Measurements from ENCODE around the gene CASQ2.
"Not testable (repeated sequence)": the region's sequence is repeated elsewhere in the genome, so short reads cannot be mapped to it uniquely, and the experiment has no call there.

Gene CASQ2

GRCh38 chr1:115782571-115783281 is 14.2 kb upstream of the CASQ2 start:
- Histone ChIP-seq H4K8ac (ENCODE audit: low read depth, low read length) (no peak overlapping the region), H3K36me3 (replicated peaks in 1 of 2; ENCODE audit: control insufficient read depth in 2 of 2, insufficient read depth in 2 of 2, low read length in 2 of 2) (no peaks in the 10 kb centered on the region), H2AK5ac (ENCODE audit: low read depth, low read length) (no peak overlapping the region), H3K27me3 (ENCODE audit: control insufficient read depth in 3 of 3, insufficient read depth in 3 of 3, low read depth in 1 of 3, low read length in 3 of 3) (no peaks in the 10 kb centered on the region), H4K91ac (ENCODE audit: low read depth, low read length, poor library complexity) (no peak overlapping the region), H3K4me1 (ENCODE audit: control insufficient read depth in 2 of 2, insufficient read depth in 1 of 2, low read depth in 1 of 2, low read length in 2 of 2) (peaks cover 0 to 6% of the 10 kb centered on the region in 2 donors), H3K4me3 (ENCODE audit: low read length in 2 of 2) (no peak overlapping the region), H3K9me3 (replicated peaks in 1 of 2; ENCODE audit: control insufficient read depth in 2 of 2, insufficient read depth in 1 of 2, low read depth in 1 of 2, low read length in 2 of 2) (no peaks in the 10 kb centered on the region), H2AFZ (ENCODE audit: low read length) (no peak overlapping the region), H2BK12ac (ENCODE audit: low read length) (no peak overlapping the region), H3K27ac (replicated peaks; ENCODE audit: low read length) (no peak overlapping the region), H3K4me2 (ENCODE audit: insufficient read depth, low read length, poor library complexity, severe bottlenecking) (no peak overlapping the region), H2BK15ac (ENCODE audit: low read length) (no peak overlapping the region), H2BK5ac (ENCODE audit: low read length) (no peak overlapping the region), H3K14ac (ENCODE audit: low read length) (no peak overlapping the region), H3K23ac (ENCODE audit: low read depth, low read length, poor library complexity) (no peak overlapping the region), H3K9ac (ENCODE audit: low read depth, low read length, poor library complexity) (no peak overlapping the region), H3K79me1 (ENCODE audit: low read depth, low read length) (no peaks in the 10 kb centered on the region), H3K4ac (ENCODE audit: low read length) (no peak overlapping the region), H3K18ac (ENCODE audit: low read length) (no peak overlapping the region), H2BK120ac (ENCODE audit: low read depth, low read length) (no peak overlapping the region)
- DNase-seq (ENCODE audit: low spot score), result no peak
- WGBS, 2 donors (ENCODE audit: extremely low coverage in 2 of 2, insufficient read length in 2 of 2, insufficient replicate concordance in 1 of 2), result no CpG with 5 or more reads among the region's 1 CpG

DNA sequence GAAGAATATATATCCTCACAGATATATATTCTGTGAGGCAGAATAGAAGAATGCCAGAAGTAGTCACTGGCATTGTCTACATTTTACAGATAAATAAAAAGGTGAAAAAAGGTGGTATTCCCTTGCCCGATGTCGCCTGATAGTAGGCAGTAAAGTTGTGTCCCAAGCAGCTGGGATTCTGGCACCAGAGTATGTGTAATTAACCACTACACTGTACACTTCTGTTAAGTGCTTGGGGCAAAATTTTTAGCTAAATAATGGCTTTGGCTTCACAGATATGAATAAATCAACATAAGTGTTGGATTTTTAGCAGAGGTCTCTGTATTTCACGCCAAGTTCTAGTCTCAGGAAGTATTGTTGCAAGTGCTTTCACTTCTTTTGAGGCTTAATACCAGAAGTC is 13.3 kb upstream of the CASQ2 start:
- no peak overlapping the region for H3K4me3 ChIP-seq (ENCODE audit: low read length in 2 of 2)
- no peaks in the 10 kb centered on the region for H3K9me3 ChIP-seq (replicated peaks in 1 of 2; ENCODE audit: control insufficient read depth in 2 of 2, insufficient read depth in 1 of 2, low read depth in 1 of 2, low read length in 2 of 2)
- H3K27me3 ChIP-seq (ENCODE audit: control insufficient read depth in 3 of 3, insufficient read depth in 3 of 3, low read depth in 1 of 3, low read length in 3 of 3), result no peaks in the 10 kb centered on the region
- no peak overlapping the region for H2AK5ac ChIP-seq (ENCODE audit: low read depth, low read length)
- H3K4ac ChIP-seq (ENCODE audit: low read length), result no peak overlapping the region
- WGBS, 2 donors (ENCODE audit: extremely low coverage in 2 of 2, insufficient read length in 2 of 2, insufficient replicate concordance in 1 of 2), result no CpG with 5 or more reads among the region's 3 CpGs
- H2AFZ ChIP-seq (ENCODE audit: low read length), result no peak overlapping the region
- no peak overlapping the region for H2BK15ac ChIP-seq (ENCODE audit: low read length)
- DNase-seq (ENCODE audit: low spot score), result no peak
- H3K4me1 ChIP-seq (ENCODE audit: control insufficient read depth in 2 of 2, insufficient read depth in 1 of 2, low read depth in 1 of 2, low read length in 2 of 2), result peaks cover 0 to 6% of the 10 kb centered on the region in 2 donors
- H2BK12ac ChIP-seq (ENCODE audit: low read length), result no peak overlapping the region
- H3K4me2 ChIP-seq (ENCODE audit: insufficient read depth, low read length, poor library complexity, severe bottlenecking), result no peak overlapping the region
- H3K14ac ChIP-seq (ENCODE audit: low read length), result no peak overlapping the region
- H2BK5ac ChIP-seq (ENCODE audit: low read length), result no peak overlapping the region
- H3K18ac ChIP-seq (ENCODE audit: low read length), result no peak overlapping the region
- no peaks in the 10 kb centered on the region for H3K36me3 ChIP-seq (replicated peaks in 1 of 2; ENCODE audit: control insufficient read depth in 2 of 2, insufficient read depth in 2 of 2, low read length in 2 of 2)
- H3K79me1 ChIP-seq (ENCODE audit: low read depth, low read length), result no peaks in the 10 kb centered on the region
- H3K23ac ChIP-seq (ENCODE audit: low read depth, low read length, poor library complexity), result no peak overlapping the region
- no peak overlapping the region for H3K27ac ChIP-seq (replicated peaks; ENCODE audit: low read length)
- no peak overlapping the region for H4K91ac ChIP-seq (ENCODE audit: low read depth, low read length, poor library complexity)
- H3K9ac ChIP-seq (ENCODE audit: low read depth, low read length, poor library complexity), result no peak overlapping the region
- no peak overlapping the region for H2BK120ac ChIP-seq (ENCODE audit: low read depth, low read length)
- H4K8ac ChIP-seq (ENCODE audit: low read depth, low read length), result no peak overlapping the region

GRCh38 chr1:115781343-115781742 is 12.8 kb upstream of the CASQ2 start:
- no peak overlapping the region for H3K9ac ChIP-seq (ENCODE audit: low read depth, low read length, poor library complexity)
- no peak overlapping the region for H4K91ac ChIP-seq (ENCODE audit: low read depth, low read length, poor library complexity)
- no peak overlapping the region for H3K14ac ChIP-seq (ENCODE audit: low read length)
- no peak overlapping the region for H3K4ac ChIP-seq (ENCODE audit: low read length)
- H3K4me2 ChIP-seq (ENCODE audit: insufficient read depth, low read length, poor library complexity, severe bottlenecking), result no peak overlapping the region
- H3K23ac ChIP-seq (ENCODE audit: low read depth, low read length, poor library complexity), result no peak overlapping the region
- H3K36me3 ChIP-seq (replicated peaks in 1 of 2; ENCODE audit: control insufficient read depth in 2 of 2, insufficient read depth in 2 of 2, low read length in 2 of 2), result no peaks in the 10 kb centered on the region
- H2BK12ac ChIP-seq (ENCODE audit: low read length), result no peak overlapping the region
- H2BK5ac ChIP-seq (ENCODE audit: low read length), result no peak overlapping the region
- H3K18ac ChIP-seq (ENCODE audit: low read length), result no peak overlapping the region
- no peak overlapping the region for H2BK120ac ChIP-seq (ENCODE audit: low read depth, low read length)
- H3K27ac ChIP-seq (replicated peaks; ENCODE audit: low read length), result no peak overlapping the region
- no peaks in the 10 kb centered on the region for H3K79me1 ChIP-seq (ENCODE audit: low read depth, low read length)
- H3K9me3 ChIP-seq (replicated peaks in 1 of 2; ENCODE audit: control insufficient read depth in 2 of 2, insufficient read depth in 1 of 2, low read depth in 1 of 2, low read length in 2 of 2), result no peaks in the 10 kb centered on the region
- H4K8ac ChIP-seq (ENCODE audit: low read depth, low read length), result no peak overlapping the region
- DNase-seq (ENCODE audit: low spot score), result no peak
- WGBS, 2 donors (ENCODE audit: extremely low coverage in 2 of 2, insufficient read length in 2 of 2, insufficient replicate concordance in 1 of 2), result no CpG with 5 or more reads among the region's 1 CpG
- H3K4me3 ChIP-seq (ENCODE audit: low read length in 2 of 2), result no peak overlapping the region
- no peak overlapping the region for H2AFZ ChIP-seq (ENCODE audit: low read length)
- no peak overlapping the region for H2AK5ac ChIP-seq (ENCODE audit: low read depth, low read length)
- no peaks in the 10 kb centered on the region for H3K27me3 ChIP-seq (ENCODE audit: control insufficient read depth in 3 of 3, insufficient read depth in 3 of 3, low read depth in 1 of 3, low read length in 3 of 3)
- peaks cover 0 to 6% of the 10 kb centered on the region in 2 donors for H3K4me1 ChIP-seq (ENCODE audit: control insufficient read depth in 2 of 2, insufficient read depth in 1 of 2, low read depth in 1 of 2, low read length in 2 of 2)
- no peak overlapping the region for H2BK15ac ChIP-seq (ENCODE audit: low read length)

DNA sequence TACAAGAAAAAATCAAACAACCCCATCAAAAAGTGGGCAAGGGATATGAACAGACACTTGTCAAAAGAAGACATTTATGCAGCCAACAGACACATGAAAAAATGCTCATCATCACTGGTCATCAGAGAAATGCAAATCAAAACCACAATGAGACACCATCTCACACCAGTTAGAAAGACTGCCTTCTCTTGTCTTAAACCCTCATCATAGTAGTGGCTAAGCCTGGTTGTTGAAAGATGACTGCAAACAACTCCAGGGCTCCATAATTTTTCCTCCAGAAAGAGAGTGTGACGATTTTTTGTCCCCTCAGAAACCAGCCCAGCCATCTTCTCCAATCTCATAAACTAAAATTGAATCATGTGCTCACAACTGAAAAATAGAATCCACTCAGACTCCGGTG is 12.1 kb upstream of the CASQ2 start:
- not testable (repeated sequence) for H3K79me1 ChIP-seq (ENCODE audit: low read depth, low read length); H3K9me3 ChIP-seq (replicated peaks in 1 of 2; ENCODE audit: control insufficient read depth in 2 of 2, insufficient read depth in 1 of 2, low read depth in 1 of 2, low read length in 2 of 2); H4K91ac ChIP-seq (ENCODE audit: low read depth, low read length, poor library complexity); H3K4me2 ChIP-seq (ENCODE audit: insufficient read depth, low read length, poor library complexity, severe bottlenecking); H3K18ac ChIP-seq (ENCODE audit: low read length); DNase-seq (ENCODE audit: low spot score); H2AFZ ChIP-seq (ENCODE audit: low read length); H2AK5ac ChIP-seq (ENCODE audit: low read depth, low read length); H2BK12ac ChIP-seq (ENCODE audit: low read length); H2BK120ac ChIP-seq (ENCODE audit: low read depth, low read length); H3K27ac ChIP-seq (replicated peaks; ENCODE audit: low read length); H2BK15ac ChIP-seq (ENCODE audit: low read length); H3K14ac ChIP-seq (ENCODE audit: low read length); H3K27me3 ChIP-seq (ENCODE audit: control insufficient read depth in 3 of 3, insufficient read depth in 3 of 3, low read depth in 1 of 3, low read length in 3 of 3); H3K9ac ChIP-seq (ENCODE audit: low read depth, low read length, poor library complexity); H3K4me1 ChIP-seq (ENCODE audit: control insufficient read depth in 2 of 2, insufficient read depth in 1 of 2, low read depth in 1 of 2, low read length in 2 of 2); H3K4ac ChIP-seq (ENCODE audit: low read length); H3K36me3 ChIP-seq (replicated peaks in 1 of 2; ENCODE audit: control insufficient read depth in 2 of 2, insufficient read depth in 2 of 2, low read length in 2 of 2); H4K8ac ChIP-seq (ENCODE audit: low read depth, low read length); H2BK5ac ChIP-seq (ENCODE audit: low read length); H3K23ac ChIP-seq (ENCODE audit: low read depth, low read length, poor library complexity); H3K4me3 ChIP-seq (ENCODE audit: low read length in 2 of 2)
- no CpG with 5 or more reads among the region's 2 CpGs for WGBS, 2 donors (ENCODE audit: extremely low coverage in 2 of 2, insufficient read length in 2 of 2, insufficient replicate concordance in 1 of 2)

Data from neuronal stem cell (in vitro differentiated cells).